ENCODE results near the gene SORCS2. TPM values are rescaled to one million over a fixed set of nuclear protein-coding genes. Genes with fewer than 3 reads are reported as not detected.

Gene SORCS2
- total and polyA plus RNA-seq, 2 of the 13 experiments (the other 11 are each of a cell fraction or from before 2014, with no cell fraction given) = 0.82 to 1.0 TPM

DNA sequence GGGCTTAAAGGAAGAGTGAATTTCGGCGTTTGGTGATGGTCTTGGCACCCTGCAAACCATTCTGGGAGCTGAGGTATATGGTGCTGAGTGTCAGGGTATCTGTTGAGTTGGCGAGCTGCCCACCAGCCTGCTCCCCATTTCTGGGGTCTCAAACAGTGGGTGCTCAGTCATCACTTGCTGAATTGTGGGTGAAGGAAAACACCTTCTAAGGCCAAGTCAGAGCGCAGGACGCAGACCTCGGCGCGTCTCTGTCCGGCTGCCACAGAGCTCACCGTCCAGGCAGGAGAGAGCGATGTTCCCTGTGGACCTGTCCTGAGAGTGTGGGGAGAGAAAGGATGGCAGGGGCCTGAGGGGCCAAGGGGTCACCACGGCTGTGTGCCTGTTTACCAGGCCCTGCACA lies 111.2 kb downstream of the SORCS2 start (continued):
- TF ChIP-seq KIAA2018 (CRISPR knock-in tag; IDR thresholded peaks at IDR 0.05; ENCODE audit: borderline replicate concordance) = no peak
- no peak for TF ChIP-seq NFE2L1 (CRISPR knock-in tag; IDR thresholded peaks at IDR 0.05; ENCODE audit: borderline replicate concordance)
- TF ChIP-seq ZEB1 (IDR thresholded peaks at IDR 0.05; ENCODE audit: insufficient replicate concordance, low read depth) = no peak

DNA sequence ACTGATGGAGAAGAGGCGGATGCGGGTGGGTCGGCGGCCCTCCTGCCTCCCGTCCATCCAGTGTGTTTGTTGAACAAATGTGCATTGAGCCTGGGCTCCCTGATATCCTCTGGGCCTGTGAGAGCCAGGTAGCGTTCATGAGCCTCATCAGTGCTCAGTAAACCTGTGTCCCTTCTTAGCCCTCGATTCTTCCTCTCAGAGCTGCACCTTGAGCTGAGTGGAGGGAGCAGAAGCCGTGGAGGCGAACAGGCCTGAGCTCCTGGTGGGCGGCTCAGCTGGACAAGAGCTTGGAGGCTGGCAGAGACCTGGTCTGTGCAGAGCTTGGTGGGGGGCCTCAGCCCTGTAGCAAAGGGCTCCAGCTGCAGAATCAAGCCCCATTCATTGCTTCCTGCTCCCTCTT lies 112.1 kb downstream of the SORCS2 start:
- Histone ChIP-seq H3K4me2 (ENCODE audit: low read depth, low read length) (no peak overlapping the region), H2AFZ (ENCODE audit: low read length) (no peak overlapping the region), H3K9ac (ENCODE audit: insufficient read depth, low read depth, low read length) (no peak overlapping the region), H3K4me1 (ENCODE audit: insufficient read depth, low read length) (no peaks in the 10 kb centered on the region), H3K79me2 (ENCODE audit: insufficient read depth, low read length) (no peaks in the 10 kb centered on the region), H3K9me3 (ENCODE audit: low read length) (no peaks in the 10 kb centered on the region), H3K4me3 (replicated peaks in 1 of 3; ENCODE audit: insufficient read depth in 1 of 3, low read depth in 2 of 3, low read length in 3 of 3) (no peak overlapping the region), H3K27me3 (ENCODE audit: control insufficient read depth in 1 of 2, insufficient read depth in 2 of 2, low read length in 2 of 2) (peaks cover 26 to 88% of the 10 kb centered on the region in 2 experiments), H4K20me1 (ENCODE audit: insufficient read depth, low read length) (no peaks in the 10 kb centered on the region), H3K36me3 (replicated peaks in 1 of 2; ENCODE audit: control insufficient read depth in 1 of 2, insufficient read depth in 2 of 2, low read length in 2 of 2) (no peaks in the 10 kb centered on the region), H3K27ac (ENCODE audit: extremely low read length, insufficient read depth, low read length) (no peak overlapping the region)
- ChIA-PET CTCF (ENCODE audit: low intra/inter-chr PET ratio, low total read pairs) (no interaction called here), POLR2A (no interaction called here)
- DNase-seq (ENCODE audit: low spot score) (no peak), ATAC-seq (no peak), FAIRE-seq (no peak)
- in situ Hi-C loops (cut with HindIII; ENCODE audit: extremely low pct_ligation_motif_present, low pct_unique_long_range_greater_than_20kb) = no loop called here
- intact Hi-C loops (cut with micrococcal nuclease; ENCODE audit: unreplicated experiment) = no loop called here
- 21% methylated on average over 6 of the region's 10 CpGs for WGBS (ENCODE audit: low lambda C conversion rate)
- no TSS peak for BruUV-seq (replicated peaks)
- no peak for TF ChIP-seq TP53 (CRISPR knock-in tag; conservative IDR thresholded peaks at IDR 0.05)
- TF ChIP-seq ZNF282 (IDR thresholded peaks at IDR 0.05; ENCODE audit: partially characterized antibody) = no peak
- no peak for TF ChIP-seq GPBP1L1 (CRISPR knock-in tag; IDR thresholded peaks at IDR 0.05)
